GM18505 (cell line): ENCODE measurements around the gene HRG.
A peak's percentile ranks its signal among the peaks of the same experiment; 100 is the strongest.

ENCODE experiments used
- ATAC-seq: cut with Tn5 transposase; IDR thresholded peaks from one replicate; pipeline ENCODE4 v1.9.1; 2021; ENCODE audit not compliant: unreplicated experiment
- POLR2A ChIP-seq: IDR thresholded peaks from 4 replicates; pipeline ENCODE4 v1.6.1; 2011; ENCODE audit warnings: borderline replicate concordance; ENCODE audit not compliant: insufficient read depth, insufficient read length; ENCODE audit errors: extremely low read depth

Gene HRG

GRCh38 chr3:186646841-186647240, 19.0 kb upstream of the HRG start:
- TF ChIP-seq POLR2A = no peak
- no peak for ATAC-seq

DNA sequence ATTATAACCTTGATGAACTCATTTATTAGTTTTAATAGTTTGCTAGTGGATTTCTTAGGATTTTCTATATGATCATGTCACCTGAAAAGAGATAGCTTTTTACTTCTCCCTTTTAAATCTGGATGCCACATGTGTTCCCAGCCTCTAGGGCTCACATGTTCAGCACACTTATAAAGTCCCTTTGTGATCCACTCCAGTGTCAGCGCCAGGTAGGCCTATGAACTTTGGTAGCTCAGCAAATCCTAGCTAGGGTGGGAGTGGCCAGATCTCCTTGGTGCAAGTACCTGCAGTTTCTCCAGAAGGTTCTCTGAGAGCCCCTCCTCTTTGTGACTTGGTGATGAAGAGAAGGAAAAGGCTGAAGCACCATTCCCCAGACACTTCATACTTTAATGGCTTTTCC, 17.0 kb upstream of the HRG start:
- ATAC-seq = no peak
- TF ChIP-seq POLR2A = no peak

DNA sequence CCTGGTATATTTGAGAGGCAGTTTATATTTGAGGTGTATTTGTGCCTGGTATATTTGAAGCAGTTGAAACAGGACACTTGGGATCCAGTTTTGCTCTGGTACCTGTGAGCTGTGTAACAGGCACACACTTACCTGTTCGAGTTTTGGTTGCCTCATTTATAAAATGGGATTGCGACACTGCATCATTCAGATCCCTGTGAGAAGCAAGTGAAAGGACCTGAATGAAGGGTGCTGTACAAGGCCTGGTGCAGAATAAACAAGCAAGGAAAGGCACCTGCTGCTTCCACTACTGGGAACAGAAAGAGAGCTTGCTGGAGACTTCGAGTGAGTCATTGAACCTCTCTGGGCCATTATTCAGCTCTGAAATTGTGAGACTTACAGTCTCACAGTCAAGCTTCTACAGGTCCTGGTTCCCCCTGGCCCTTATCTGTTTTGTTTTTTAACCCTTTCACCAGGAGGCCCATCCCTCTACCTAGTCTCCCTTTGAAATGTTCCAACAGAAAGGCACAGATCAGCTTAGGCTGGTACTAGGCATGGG, 14.1 kb upstream of the HRG start:
- no peak for TF ChIP-seq POLR2A
- no peak for ATAC-seq

- peak; percentile 93 for ATAC-seq
- no peak for TF ChIP-seq POLR2A
Observed at GRCh38 chr3:186653080-186653707, 12.6 kb upstream of the HRG start.

DNA sequence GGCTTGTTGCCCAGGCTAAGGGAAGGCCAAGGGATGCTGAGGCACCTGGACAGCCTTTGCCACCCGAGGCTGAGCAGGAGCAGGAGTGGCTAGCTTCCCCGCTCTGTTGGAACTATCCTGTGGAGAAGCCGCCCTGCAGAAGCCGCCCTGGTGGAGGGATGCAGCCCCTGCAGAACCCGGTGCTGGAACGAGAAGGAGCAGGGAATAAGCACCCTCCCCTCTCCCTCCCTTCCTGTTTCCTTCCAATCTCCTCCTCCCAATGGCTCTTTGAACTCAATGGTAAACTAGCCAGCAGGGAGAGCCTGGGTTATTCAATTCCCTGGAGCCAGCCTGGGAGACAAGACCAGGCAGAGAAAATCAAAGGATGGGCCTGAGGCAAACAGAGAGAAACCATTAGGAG, 11.8 kb upstream of the HRG start:
- TF ChIP-seq POLR2A = no peak
- no peak for ATAC-seq

- no peak for ATAC-seq
- no peak for TF ChIP-seq POLR2A
Observed at GRCh38 chr3:186663361-186664118, 2.3 kb upstream of the HRG start.

- ATAC-seq = no peak
Observed at GRCh38 chr3:186664119-186664495, 1.7 kb upstream of the HRG start.

DNA sequence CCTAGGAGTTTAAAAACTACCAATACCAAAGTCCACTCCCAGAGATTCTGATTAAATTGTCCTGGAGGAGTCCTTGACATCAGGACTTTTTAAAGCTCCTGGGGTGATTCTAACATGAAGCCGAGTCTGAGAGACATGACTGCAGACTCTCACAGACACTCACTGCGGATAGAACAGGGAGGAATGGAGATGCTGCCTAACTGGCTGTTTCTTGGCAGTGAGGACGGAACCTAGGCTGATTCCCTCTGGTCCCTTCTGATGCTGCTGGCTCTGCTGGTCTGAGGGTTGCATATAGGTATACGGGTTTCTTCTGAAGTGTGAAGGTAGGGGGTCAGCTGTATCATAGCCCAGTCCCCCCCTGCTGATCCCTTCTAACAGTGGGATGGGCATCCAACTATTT, 1.3 kb upstream of the HRG start:
- no peak for TF ChIP-seq POLR2A
- no peak for ATAC-seq

More at GRCh38 chr3:186664119-186664495, 1.7 kb upstream of the HRG start:
- TF ChIP-seq POLR2A = no peak

GRCh38 chr3:186668426-186668825, 2.6 kb downstream of the HRG start:
- no peak for ATAC-seq
- no peak for TF ChIP-seq POLR2A

DNA sequence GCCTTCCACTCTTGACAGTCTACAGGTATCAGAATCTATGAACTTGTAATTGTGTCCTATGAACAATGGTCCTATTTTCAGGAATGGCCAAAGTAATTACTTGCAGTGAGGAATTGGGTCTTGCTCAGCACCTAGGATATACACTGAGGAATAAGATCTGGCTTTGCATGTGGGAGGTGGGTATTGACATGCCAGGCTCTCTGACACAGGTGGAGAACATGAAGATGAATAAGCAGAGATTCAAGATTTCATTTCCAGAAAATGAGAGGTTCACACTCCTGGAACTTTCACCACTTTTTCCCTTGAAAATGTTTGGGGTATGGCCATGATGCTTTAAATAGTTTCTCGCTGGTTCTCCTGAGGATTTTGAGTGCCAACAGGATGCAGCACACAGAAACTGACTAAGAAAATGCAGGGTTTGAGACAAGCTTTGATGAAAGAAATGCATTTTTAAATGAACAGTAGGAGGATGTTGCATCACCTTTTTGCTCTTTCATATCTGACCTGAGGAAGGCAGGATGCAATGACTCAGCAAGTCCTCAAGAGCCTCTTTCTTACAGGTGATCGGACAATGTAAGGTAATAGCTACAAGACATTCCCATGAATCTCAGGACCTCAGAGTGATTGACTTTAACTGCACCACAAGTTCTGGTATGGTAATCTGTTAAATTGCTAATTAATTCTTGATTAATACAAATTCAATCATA, 3.7 kb downstream of the HRG start:
- no peak for ATAC-seq
- TF ChIP-seq POLR2A = no peak

GRCh38 chr3:186670155-186670554, 4.3 kb downstream of the HRG start:
- ATAC-seq = no peak
- TF ChIP-seq POLR2A = no peak

DNA sequence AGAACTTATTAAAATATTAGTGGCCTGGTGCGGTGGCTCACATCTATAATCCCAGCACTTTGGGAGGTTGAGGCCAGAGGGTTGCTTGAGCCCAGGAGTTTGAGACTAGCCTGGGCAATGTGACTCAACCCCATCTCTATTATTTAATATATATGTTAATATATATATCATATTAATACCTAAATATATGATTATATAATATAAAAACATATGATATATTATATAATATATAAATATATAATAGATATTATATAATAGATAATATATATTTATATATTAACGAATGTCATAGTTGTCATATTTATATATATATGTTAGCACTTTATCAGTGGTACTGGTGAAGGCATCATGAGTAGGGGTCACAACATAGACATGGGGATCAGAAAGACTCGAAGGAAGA, 5.2 kb downstream of the HRG start:
- no peak for TF ChIP-seq POLR2A
- ATAC-seq = no peak

DNA sequence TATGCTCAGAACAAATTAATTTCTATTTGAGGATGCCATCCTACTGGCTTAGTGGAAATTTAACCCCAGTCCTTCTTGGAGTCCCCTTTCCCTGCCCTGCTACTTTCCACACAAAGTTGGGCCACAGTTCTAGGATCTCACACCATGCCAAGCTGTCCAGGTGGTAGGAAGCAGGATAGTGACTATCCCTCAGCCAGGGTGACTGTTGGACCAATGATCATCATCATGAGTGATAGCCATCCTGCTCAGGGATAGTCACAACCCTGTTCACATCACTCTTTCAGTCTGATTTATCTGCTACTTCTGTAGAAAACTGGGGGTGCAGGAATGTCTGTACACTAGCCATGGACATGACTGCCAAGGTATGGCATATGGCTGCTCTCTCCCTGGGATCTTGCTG, 12.8 kb downstream of the HRG start:
- no peak for ATAC-seq
- TF ChIP-seq POLR2A = no peak

- ATAC-seq = no peak
- no peak for TF ChIP-seq POLR2A
Observed at GRCh38 chr3:186679151-186679550, 13.3 kb downstream of the HRG start.

DNA sequence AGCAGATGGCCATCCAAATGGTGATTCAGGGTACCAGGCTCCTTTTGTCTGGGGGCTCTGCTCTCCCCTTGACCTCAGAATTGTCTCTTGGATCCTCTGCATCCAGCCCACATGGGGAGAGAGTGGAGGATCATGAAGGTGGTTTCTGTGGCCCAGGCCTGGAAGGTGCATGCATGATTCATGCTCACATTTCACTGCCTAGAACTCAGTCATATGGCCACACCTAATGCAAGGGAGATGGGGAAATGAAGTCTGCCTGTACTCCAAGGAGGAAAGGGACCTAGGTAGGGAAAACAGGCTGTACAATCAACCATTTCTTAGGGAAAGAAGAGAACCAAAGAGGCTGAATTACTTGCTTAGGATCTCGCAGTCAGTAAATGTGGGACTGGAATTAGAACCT, 15.1 kb downstream of the HRG start:
- ATAC-seq = no peak
- no peak for TF ChIP-seq POLR2A

DNA sequence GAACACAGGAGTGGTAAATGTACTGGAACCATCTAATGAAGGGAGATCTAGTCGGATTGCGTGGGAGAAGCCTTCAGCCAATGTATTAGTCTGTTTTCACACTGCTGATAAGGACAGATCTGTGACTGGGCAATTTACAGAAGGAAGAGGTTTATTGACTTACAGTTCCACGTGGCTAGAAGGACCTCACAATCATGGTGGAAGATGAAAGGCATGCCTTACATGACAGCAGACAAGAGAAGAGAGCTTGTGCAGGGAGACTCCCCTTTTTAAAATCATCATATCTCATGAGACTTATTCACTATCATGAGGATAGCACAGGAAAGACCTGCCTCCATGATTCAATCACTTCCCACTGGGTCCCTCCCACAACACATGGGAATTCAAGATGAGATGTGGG, 17.0 kb downstream of the HRG start:
- TF ChIP-seq POLR2A = no peak

More for the DNA sequence above, 17.0 kb downstream of the HRG start:
- no peak for ATAC-seq
